Measurements from ENCODE around the gene AAK1.
A peak's percentile ranks its signal among the peaks of the same experiment; 100 is the strongest.

The AAK1 gene

GRCh38 chr2:69493268-69493667 is 150.3 kb downstream of the AAK1 start:
- no peak for DNase-seq (ENCODE audit: low read depth in 2 of 2)

DNA sequence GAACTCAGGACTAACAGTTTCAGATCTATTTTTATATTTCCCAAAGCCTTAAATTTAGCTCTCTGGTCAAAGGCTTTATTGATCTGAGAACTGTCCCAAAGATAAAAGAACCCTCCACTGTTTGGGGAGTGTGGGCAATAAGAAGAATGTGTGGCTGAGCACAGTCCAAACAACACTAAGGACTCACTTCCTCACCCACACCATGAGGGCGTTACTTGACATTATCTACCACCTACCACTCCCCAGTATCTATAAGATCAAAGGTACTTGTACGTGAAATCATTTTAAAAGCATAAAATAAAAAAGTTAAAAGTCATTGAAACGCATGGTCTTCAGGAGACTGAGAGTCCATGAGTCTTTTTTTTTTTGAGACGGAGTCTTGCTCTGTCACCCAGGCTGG is 151.7 kb downstream of the AAK1 start:
- DNase-seq (ENCODE audit: low read depth in 2 of 2) = no peak

DNA sequence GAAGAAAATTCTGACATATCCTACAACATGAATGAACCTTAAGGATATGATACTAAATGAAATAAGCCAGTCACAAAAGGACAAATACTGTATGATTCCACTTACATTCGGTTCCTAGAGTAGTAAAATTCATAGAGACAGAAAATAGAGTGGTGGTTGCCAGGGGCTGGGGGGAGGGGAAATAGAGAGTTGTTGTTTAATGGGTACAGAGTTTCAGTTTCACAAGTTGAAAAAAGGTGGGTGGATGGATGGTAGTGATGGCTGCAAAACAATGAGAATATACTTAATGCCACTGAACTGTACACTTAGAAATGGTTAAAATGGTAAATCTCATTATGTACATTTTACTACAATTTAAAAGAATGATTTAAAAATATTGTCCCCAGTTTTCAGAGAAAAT is 153.1 kb downstream of the AAK1 start:
- DNase-seq (ENCODE audit: low read depth in 2 of 2) = peak in 1 of 2 donors; percentile 24

DNA sequence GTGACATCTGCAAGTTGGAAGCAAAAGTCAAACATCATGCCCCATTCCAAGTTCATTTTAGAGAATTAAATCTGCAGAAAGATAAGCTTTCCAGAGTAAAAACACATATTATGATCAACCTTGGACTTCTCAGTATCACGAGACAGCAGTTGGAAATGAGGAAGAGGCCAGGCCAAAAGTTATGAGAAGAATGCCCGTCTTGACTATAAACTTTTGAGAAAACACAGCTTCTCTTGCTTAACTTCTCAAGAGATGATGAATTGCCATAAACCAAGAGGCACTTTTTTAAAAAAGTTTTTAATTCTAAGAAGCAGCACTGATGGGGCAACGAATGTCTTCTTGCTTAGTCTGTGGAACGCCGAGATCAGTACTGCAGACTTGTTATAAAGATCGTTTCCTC is 153.7 kb downstream of the AAK1 start:
- no peak for DNase-seq (ENCODE audit: low read depth in 2 of 2)

GRCh38 chr2:69483696-69484095 is 159.8 kb downstream of the AAK1 start:
- DNase-seq (ENCODE audit: low read depth in 2 of 2) = no peak

- DNase-seq (ENCODE audit: low read depth in 2 of 2) = no peak
These were observed 160.5 kb downstream of the AAK1 start for GRCh38 chr2:69483024-69483423.

DNA sequence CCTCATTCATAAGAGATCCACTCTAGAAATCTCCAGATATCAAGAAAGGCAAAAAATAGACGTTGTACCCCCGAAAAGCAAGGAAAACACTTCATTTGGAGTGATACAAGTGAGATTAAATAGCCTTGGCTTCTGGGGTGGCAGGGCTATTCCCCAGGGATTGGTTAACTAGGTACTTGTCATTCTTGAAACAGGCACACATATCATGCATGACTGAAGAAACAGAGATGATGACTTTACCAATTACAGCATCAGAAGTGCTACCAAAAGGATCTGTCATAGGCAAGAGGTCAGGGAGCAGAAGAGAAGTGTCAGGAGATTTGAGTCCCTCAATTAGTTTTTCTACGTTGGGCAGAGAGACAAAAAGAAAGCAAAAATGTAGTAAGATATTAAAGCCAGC is 161.1 kb downstream of the AAK1 start:
- no peak for DNase-seq (ENCODE audit: low read depth in 2 of 2)

GRCh38 chr2:69481421-69481820 is 162.1 kb downstream of the AAK1 start:
- DNase-seq (ENCODE audit: low read depth in 2 of 2) = no peak

DNA sequence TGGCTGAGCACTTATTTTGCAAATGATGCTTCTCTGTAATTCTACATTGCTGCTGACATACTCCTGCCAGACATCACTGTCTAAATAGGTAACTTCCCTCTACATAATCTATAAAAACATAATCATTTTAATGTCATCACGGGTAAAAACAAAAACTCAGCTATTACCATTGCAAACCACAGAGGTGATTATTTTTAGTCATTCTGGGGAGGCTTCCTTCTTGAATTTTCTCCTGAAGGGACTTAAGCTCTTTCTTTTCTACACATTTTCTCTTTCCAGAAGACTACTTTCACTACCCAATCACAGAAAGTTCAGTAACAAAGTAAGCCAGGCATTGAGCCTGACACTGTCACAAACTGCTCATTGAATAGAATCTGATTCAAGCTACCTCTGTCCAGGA is 165.9 kb downstream of the AAK1 start:
- DNase-seq (ENCODE audit: low read depth in 2 of 2) = no peak

- DNase-seq (ENCODE audit: low read depth in 2 of 2) = no peak
These were observed 168.9 kb downstream of the AAK1 start for GRCh38 chr2:69474688-69475087.

DNA sequence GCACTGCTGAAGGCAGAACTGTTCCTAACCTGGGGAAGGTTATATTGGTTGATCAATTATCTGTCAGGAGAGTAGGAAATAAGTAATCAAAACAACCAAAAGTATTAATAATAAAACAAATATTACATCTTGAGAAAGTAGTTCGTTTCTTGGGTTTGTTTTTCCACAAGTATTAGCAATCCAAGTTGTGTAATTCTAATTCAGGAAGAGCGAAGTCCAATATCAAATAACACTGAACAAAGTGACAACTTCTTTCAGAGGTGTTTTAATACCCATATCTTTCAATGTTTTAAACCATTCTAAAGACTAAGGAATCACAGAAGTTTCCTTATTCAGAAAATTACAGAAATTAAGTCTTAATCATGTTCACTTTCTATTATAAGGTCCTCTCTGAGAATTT is 171.7 kb downstream of the AAK1 start:
- DNase-seq (ENCODE audit: low read depth in 2 of 2) = no peak

DNA sequence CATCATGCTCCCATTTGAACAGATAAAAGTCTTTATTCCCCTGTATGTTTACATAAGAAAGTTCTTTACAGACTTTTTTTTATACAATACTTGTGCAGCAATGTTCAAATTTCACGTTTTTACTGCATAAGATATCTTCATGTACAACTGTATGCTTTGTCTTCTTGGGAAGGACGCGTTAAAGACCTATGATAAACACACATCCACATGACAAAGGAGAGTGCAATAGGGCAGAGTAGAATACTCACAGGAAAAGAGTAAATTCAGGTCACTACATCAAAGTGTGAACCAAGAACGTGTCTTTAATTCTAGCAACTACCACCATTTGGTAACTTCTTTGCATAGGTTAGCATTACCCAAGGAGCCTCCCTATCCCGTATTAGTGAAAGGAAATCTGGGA is 172.6 kb downstream of the AAK1 start:
- no peak for DNase-seq (ENCODE audit: low read depth in 2 of 2)

DNA sequence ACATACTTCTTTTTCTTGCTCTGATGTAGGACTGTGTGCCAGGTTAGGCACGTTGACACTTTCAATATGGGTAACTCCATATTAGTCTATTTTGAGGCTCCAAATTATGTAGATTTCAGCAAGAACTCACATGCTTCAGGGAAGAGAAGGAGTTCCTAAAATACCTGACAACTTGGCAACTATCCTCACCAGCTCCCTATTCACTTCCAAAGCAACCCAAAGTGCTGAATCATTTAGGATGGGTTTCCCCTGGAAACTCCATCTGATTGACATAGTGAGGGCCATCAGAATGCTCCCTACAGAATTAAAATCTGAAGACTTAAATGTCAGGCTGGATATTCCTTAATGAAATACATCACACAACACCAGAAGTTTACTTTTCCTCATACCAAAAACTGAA is 173.8 kb downstream of the AAK1 start:
- DNase-seq (ENCODE audit: low read depth in 2 of 2) = no peak

- no peak for DNase-seq (ENCODE audit: low read depth in 2 of 2)
These were observed 174.2 kb downstream of the AAK1 start for GRCh38 chr2:69469375-69469774.

GRCh38 chr2:69466728-69467127 is 176.8 kb downstream of the AAK1 start:
- DNase-seq (ENCODE audit: low read depth in 2 of 2) = no peak

DNA sequence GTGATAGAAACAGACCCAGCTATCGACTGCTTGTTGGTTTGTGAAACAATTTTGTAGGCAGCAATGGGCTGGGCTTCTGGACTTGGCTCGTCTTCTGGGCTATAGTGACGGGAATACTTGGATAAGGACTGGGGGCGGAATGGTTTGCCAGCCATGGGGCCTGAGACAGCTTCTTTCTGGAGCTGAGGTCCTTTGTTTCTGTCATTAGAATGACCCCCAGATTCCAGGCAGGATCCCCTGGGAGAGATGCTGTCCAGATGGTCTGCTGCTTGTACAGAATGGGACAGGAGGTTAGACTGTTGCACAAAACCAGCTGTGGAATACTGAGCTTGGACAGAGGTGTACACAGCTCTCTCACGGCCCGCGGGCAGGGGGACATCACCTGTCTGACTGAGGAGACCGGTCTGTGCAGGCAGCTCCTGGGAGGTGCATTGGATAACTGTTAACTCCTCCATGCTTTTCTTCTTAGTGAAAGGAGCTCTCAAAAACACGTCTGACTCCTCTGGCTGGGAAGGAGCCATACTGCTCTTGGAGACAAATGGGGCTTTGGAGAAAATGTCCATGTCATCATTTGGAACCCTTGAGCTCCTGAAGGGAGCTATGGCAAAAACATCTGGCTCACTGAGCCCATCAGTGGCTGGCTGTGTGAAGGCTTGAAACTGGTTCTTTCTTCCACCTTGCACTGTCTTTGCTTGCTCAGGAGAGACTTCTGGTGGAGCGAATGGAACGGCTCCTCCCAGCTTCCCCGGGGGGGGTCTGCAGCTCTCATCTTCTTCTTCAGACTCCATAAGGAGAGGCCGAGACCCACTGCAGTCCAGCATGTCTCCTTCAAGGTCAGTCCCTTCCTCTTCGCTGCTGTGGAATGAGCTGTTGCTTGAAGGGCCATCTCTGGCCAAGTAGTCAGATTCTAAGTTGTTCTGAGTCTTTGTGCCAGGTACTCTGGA is 177.8 kb downstream of the AAK1 start:
- DNase-seq (ENCODE audit: low read depth in 2 of 2) = no peak

- DNase-seq (ENCODE audit: low read depth in 2 of 2) = no peak
These were observed 179.0 kb downstream of the AAK1 start for GRCh38 chr2:69464575-69464974.

- DNase-seq (ENCODE audit: low read depth in 2 of 2) = no peak
These were observed 180.8 kb downstream of the AAK1 start for GRCh38 chr2:69462780-69463179.

GRCh38 chr2:69461404-69461803 is 182.1 kb downstream of the AAK1 start:
- DNase-seq (ENCODE audit: low read depth in 2 of 2) = no peak

GRCh38 chr2:69459936-69460335 is 183.6 kb downstream of the AAK1 start:
- DNase-seq (ENCODE audit: low read depth in 2 of 2) = no peak

- no peak for DNase-seq (ENCODE audit: low read depth in 2 of 2)
These were observed 186.5 kb downstream of the AAK1 start for GRCh38 chr2:69456950-69457445.

GRCh38 chr2:69456154-69456553 is 187.4 kb downstream of the AAK1 start:
- no peak for DNase-seq (ENCODE audit: low read depth in 2 of 2)

- no peak for DNase-seq (ENCODE audit: low read depth in 2 of 2)
These were observed 188.6 kb downstream of the AAK1 start for GRCh38 chr2:69454976-69455375.
